Astrocyte (in vitro differentiated cells and primary cell): ENCODE data around the gene SRSF5.

ENCODE experiments used
- EZH2 ChIP-seq: IDR thresholded peaks from 2 replicates; pipeline ENCODE4 v1.6.1; 2012; ENCODE audit warnings: mild to moderate bottlenecking, low read length, inconsistent platforms; ENCODE audit not compliant: insufficient read depth
- TF ChIP-seq, protein P1 (sequence below): IDR thresholded peaks from 2 replicates; pipeline ENCODE4 v1.5.1; 2011; ENCODE audit warnings: low read depth, mild to moderate bottlenecking, inconsistent platforms, low read length, moderate library complexity; ENCODE audit not compliant: insufficient read depth

- TF ChIP-seq, protein P1, sequence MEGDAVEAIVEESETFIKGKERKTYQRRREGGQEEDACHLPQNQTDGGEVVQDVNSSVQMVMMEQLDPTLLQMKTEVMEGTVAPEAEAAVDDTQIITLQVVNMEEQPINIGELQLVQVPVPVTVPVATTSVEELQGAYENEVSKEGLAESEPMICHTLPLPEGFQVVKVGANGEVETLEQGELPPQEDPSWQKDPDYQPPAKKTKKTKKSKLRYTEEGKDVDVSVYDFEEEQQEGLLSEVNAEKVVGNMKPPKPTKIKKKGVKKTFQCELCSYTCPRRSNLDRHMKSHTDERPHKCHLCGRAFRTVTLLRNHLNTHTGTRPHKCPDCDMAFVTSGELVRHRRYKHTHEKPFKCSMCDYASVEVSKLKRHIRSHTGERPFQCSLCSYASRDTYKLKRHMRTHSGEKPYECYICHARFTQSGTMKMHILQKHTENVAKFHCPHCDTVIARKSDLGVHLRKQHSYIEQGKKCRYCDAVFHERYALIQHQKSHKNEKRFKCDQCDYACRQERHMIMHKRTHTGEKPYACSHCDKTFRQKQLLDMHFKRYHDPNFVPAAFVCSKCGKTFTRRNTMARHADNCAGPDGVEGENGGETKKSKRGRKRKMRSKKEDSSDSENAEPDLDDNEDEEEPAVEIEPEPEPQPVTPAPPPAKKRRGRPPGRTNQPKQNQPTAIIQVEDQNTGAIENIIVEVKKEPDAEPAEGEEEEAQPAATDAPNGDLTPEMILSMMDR = no peak
- TF ChIP-seq EZH2 = no peak
Measured at GRCh38 chr14:69775012-69775411, 8.1 kb downstream of the SRSF5 start.
